GM20000 (cell line): ENCODE data around the gene AGRP.

Experiments
- DNase-seq: peaks from one replicate; pipeline ENCODE4 v3.0.0; 2012; ENCODE audit warnings: low spot score
- CTCF ChIP-seq: IDR thresholded peaks from 2 replicates; pipeline ENCODE4 v1.5.1; 2012; ENCODE audit warnings: mild to moderate bottlenecking, control low read depth; ENCODE audit errors: extremely low read depth, missing control alignments

AGRP gene

GRCh38 chr16:67454104-67454503 lies 29.2 kb downstream of the AGRP start:
- TF ChIP-seq CTCF = no peak
- no peak for DNase-seq

GRCh38 chr16:67451704-67452435 lies 31.5 kb downstream of the AGRP start:
- no peak for TF ChIP-seq CTCF
- no peak for DNase-seq

GRCh38 chr16:67451061-67451703 lies 32.2 kb downstream of the AGRP start:
- no peak for TF ChIP-seq CTCF
- no peak for DNase-seq

GRCh38 chr16:67449739-67450138 lies 33.6 kb downstream of the AGRP start:
- no peak for DNase-seq
- no peak for TF ChIP-seq CTCF

- DNase-seq = no peak
- no peak for TF ChIP-seq CTCF
Measured at GRCh38 chr16:67449336-67449735, 34.0 kb downstream of the AGRP start.

GRCh38 chr16:67448580-67448979 lies 34.8 kb downstream of the AGRP start:
- no peak for TF ChIP-seq CTCF
- DNase-seq = no peak

- peak; percentile 57 for TF ChIP-seq CTCF
- DNase-seq = peak; percentile 78
Measured at GRCh38 chr16:67447508-67448076, 35.8 kb downstream of the AGRP start.
